ENCODE results near the gene PFKM.

PFKM gene

GRCh38 chr12:48075832-48076231, 43.3 kb upstream of the PFKM start:
- in situ Hi-C loops (cut with HindIII; ENCODE audit: low sequenced_read_pairs): no loop called here
- no peak overlapping the region for H3K4me3 ChIP-seq (ENCODE audit: low read depth, low read length)
- no peak for DNase-seq (ENCODE audit: low read depth, low spot score)
- no peak for TF ChIP-seq CTCF (IDR thresholded peaks at IDR 0.05; ENCODE audit: low read depth, low read length)

- no peak for TF ChIP-seq CTCF (IDR thresholded peaks at IDR 0.05; ENCODE audit: low read depth, low read length)
- no peak for DNase-seq (ENCODE audit: low read depth, low spot score)
- H3K4me3 ChIP-seq (ENCODE audit: low read depth, low read length): no peak overlapping the region
- in situ Hi-C loops (cut with HindIII; ENCODE audit: low sequenced_read_pairs): no loop called here
Measured at GRCh38 chr12:48077111-48077510, 42.1 kb upstream of the PFKM start.

- in situ Hi-C loops (cut with HindIII; ENCODE audit: low sequenced_read_pairs): no loop called here
- H3K4me3 ChIP-seq (ENCODE audit: low read depth, low read length): no peak overlapping the region
- DNase-seq (ENCODE audit: low read depth, low spot score): peak; percentile 6
- TF ChIP-seq CTCF (IDR thresholded peaks at IDR 0.05; ENCODE audit: low read depth, low read length): no peak
Measured at GRCh38 chr12:48078901-48079300, 40.3 kb upstream of the PFKM start.

GRCh38 chr12:48080285-48080684, 38.9 kb upstream of the PFKM start:
- no peak overlapping the region for H3K4me3 ChIP-seq (ENCODE audit: low read depth, low read length)
- DNase-seq (ENCODE audit: low read depth, low spot score): no peak
- TF ChIP-seq CTCF (IDR thresholded peaks at IDR 0.05; ENCODE audit: low read depth, low read length): no peak
- in situ Hi-C loops (cut with HindIII; ENCODE audit: low sequenced_read_pairs): no loop called here

- DNase-seq (ENCODE audit: low read depth, low spot score): no peak
- in situ Hi-C loops (cut with HindIII; ENCODE audit: low sequenced_read_pairs): no loop called here
- H3K4me3 ChIP-seq (ENCODE audit: low read depth, low read length): no peak overlapping the region
- TF ChIP-seq CTCF (IDR thresholded peaks at IDR 0.05; ENCODE audit: low read depth, low read length): no peak
Measured at GRCh38 chr12:48080821-48081220, 38.3 kb upstream of the PFKM start.

- H3K4me3 ChIP-seq (ENCODE audit: low read depth, low read length): no peak overlapping the region
- in situ Hi-C loops (cut with HindIII; ENCODE audit: low sequenced_read_pairs): no loop called here
- DNase-seq (ENCODE audit: low read depth, low spot score): peak; percentile 17
- TF ChIP-seq CTCF (IDR thresholded peaks at IDR 0.05; ENCODE audit: low read depth, low read length): no peak
Measured at GRCh38 chr12:48084066-48084465, 35.1 kb upstream of the PFKM start.
